ENCODE results near the gene MYRIP.
"Not testable (repeated sequence)": the region's sequence is repeated elsewhere in the genome, so short reads cannot be mapped to it uniquely, and the experiment has no call there.

The MYRIP gene

DNA sequence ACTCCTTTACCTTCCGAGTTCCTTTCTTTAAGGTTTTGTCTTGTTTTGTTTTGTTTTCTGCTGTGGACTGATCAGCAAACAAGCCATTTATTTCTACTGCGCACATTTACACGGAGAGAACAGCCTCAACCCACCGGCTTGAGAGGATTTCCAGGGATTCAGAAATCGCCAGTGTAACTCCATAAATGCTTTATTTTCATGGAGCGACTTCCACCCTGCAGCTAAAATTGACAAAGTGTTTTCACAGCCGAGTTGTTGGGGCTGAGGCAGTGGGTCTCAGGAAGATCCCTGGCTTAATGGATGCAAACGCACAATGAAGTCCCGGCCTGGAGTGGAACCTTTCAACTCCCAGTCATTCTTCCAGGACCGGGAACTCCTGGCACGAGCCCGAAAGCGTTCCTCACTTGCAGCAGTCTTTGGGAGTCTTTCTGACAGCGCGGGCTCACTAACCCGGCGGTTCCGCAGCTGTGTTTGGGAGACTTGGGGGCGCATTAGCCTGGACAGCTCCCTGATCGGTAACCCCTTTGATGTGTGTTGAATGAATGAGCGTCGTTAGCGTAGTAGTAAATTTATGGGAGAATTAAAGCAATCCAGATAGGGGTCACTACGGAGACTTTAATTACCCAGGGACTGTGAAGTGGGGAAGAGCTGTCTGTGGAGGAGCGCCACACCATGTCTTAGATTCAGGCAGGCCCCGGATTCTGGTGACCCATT lies 785 bp upstream of the MYRIP start:
- DNase-seq: no peak

DNA sequence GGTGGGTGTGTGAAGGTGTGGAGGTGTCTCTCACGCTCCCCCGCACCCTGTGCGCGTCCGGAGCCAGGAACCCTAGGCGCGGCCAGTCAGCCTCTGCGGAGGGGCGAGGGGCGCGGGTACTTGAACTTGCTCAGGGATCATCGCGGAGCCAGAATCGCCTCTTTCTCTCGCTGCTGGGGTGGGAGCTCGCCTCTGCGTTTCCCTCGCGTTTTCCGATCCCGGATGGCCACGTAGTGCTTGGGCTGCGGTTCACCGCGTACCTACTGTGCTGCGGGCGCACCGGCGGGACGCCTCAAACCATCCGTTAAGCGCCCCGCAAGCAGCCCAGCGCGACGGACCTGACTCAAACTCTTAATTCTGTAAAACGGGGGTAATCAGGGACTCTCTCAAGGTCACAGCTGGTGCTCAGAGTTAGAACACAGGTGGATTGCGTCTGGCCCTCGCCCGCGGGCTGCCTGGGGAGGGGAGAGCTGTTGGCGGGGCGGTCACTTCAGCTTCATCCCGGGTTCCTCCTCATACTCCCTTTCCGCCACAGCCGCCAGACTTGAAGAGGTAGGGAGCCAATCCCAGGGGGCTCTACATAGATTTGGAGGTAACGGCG lies 686 bp downstream of the MYRIP start:
- no peak for DNase-seq

DNA sequence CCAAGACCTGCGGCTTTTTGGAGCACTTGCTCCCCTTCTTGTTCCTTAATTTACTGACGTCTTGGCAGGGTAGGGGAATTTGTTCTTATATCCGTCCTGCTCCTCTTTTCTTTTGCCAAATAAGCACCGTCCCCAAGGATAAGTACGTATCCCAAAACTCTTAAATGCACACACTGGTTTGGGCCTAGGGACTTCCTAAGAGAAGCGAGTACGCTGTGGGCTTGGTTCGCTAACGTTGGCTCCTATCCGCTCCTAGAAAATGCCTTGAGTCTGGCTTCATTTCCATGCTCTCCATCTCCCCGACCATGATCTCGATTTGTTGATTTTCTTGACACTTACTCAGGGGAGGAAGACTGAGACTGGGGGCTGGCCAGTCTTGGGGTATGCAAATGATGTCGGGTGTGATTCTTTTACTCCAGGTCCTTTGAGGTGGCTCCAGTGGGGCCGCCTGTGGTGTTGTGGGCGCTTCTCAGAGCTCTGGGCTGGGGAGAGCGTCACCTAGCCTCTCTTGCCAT lies 1.3 kb downstream of the MYRIP start:
- DNase-seq: no peak

DNA sequence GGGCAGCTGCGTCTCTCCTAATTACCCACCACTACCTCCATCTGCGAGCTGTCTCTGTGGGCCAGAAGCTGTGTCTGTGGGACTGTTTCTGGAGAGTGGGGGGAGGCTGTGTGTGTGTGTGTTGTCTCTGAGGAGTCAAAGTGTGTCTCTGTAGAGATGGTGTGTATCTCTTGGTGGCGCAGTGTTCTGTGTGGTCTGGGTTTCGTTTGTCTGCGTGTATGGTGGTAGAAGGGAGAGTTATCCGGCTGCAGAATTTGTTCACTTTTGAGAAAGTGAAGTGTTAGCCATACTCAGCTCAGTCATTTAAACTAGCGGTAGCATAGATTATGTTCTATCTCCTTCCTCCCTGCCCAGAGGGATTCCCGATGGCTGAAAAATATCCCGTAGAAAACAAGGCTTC lies 2.2 kb downstream of the MYRIP start:
- DNase-seq: no peak

DNA sequence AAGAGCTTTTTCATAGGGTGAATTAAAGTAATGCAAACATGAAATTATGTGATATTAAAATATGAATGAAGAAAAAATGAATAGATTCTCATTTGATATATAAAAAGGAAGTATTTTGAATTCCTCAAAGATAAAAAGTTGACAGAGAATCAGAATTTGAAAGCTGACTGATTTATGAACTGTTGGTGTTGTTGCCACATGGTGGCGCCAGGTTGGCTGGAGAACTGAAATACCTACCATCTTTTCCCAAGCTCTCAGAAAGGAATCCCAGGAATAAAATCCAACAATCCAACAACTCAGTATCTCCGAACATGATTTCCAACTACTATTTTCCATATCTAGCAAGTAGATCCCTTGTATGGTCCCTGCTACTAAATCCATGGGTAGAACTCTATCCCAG lies 3.1 kb downstream of the MYRIP start:
- DNase-seq: no peak

DNA sequence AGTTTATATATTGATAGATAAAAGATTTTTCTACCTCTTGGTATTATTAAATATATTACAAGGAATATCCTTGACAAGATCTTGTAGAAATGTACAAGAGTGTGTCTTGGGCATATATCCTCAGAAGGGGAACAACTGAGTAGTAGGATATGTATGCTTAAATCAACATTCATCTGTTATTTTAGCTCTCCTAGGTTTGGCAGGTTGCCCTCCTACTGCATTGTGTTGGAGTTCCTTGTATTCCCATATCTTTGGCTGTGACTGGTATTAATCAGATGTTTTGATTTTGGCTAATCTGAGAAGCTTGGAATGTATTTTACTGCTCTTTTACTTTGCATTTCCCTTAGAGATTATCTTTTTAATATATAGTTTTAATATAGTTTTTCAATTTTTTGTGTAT lies 4.6 kb downstream of the MYRIP start:
- no peak for DNase-seq

DNA sequence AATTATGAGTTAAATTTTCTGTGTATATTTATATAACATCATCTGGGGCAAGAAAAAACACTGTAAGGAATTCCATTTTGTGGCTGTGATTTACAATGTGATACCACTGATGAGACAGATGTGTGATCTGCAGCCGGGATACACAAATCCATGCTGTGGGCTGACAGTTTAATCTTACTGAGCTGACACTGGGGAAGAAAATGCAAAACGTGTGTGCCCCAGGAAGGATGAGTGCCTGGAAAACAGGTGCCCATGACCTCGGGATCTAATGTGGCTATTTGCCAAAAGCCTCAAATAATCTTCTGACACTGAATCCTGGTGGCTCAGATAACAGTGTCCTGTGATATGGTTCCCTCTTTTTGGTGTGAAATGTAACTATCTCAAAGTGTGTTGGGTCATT lies 10.5 kb downstream of the MYRIP start:
- no peak for DNase-seq

DNA sequence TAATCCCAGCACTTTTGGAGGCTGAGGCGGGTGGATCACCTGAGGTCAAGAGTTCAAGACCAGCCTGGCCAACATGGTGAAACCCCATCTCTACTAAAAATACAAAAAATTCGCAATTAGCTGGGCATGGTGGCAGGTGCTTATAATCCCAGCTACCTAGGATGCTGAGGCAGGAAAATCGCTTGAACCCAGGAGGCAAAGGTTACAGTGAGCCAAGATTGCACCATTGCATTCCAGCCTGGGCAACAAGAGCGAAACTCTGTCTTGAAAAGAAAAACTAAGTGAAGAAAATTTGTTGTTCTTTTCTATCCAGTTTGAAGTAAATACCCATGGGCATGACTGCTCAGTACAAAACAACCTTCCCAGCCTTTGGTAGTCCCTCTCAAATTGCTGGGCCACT lies 24.4 kb downstream of the MYRIP start:
- not testable (repeated sequence) for DNase-seq

DNA sequence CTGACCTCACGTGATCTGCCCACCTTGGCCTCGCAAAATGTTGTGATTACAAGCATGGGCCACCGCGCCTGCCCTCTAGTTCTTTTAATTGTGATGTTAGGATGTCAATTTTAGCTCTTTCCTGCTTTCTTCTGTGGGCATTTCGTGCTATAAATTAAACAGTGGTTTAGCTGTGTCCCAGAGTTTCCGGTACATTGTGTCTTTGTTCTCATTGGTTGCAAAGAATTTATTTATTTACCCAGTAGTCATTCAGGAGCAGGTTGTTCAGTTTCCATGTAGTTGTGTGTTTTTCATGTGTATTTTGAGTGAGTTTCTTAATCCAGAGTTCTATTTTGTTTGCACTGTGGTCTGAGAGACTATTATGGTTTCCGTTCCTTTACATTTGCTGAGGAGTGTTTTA lies 30.1 kb downstream of the MYRIP start:
- DNase-seq: no peak

DNA sequence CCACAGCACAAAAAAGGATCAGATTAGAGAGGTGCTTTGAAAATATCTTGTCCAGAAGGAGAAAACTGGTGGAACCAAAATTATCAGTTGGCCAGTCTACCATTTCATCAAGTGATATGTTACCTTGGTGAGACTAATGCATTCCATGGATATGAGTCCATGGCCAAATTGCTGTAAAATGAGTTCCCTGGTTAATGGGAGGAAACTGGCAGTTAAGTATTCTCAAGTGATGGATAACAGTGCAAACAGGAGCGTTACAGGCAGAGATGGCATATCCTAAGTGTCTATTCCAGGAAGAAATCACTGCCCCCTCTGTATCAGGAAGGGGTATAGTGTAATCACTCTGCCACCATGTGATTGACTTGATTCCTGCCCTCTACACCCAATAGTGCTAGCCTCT lies 34.0 kb downstream of the MYRIP start:
- DNase-seq: no peak

DNA sequence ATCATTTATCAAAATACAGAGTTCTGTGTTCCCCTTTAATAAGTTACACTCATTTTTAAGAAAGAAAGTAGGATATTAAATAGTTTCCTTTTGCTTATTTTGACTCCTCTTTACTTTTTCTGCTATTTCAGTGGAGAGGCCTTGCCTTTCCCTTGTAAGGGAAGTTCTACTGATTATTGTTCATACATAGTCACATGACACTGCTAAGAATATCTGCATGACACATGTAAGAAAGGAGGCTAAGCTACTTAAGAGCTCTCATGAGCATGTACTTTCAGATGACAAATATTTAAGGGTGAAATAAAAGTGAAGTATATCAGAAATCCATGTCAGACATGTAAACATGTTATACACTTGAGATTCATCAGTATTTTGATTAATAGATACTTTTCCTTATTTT lies 39.0 kb downstream of the MYRIP start:
- DNase-seq: no peak

DNA sequence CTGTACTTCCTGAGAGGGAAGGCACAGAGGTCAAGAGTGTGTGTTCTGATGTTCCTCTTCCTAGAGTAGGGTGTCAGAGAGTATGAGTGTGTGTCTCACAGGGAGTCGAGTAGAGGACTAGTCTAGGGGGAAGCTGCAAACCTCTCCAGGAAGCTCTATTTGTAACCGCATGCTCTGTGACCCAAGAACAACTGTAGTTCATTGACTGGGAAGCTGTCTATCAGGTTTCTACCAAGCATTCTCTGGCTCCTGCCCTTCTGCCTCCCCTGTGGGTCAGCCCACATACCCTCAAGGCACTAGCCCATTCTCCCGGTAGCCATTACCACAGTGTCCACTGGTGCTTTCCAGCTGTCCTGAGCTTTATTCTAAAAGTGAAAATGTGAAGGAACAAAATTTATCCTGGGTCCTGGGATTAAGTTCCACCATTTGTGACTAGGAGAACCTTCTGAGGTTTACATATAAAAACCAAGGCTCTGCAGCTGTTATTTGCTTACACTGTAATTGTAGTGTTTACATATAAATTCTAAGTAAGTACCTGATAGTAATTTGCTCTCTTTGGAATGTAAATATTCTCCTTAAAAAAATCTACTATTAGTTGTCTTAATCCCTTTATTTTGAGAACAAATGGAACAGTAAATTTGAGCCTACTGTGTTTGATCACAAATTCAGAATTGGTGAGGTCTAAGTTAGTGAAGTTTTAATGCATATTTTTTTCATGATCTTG lies 40.7 kb downstream of the MYRIP start:
- DNase-seq: no peak

DNA sequence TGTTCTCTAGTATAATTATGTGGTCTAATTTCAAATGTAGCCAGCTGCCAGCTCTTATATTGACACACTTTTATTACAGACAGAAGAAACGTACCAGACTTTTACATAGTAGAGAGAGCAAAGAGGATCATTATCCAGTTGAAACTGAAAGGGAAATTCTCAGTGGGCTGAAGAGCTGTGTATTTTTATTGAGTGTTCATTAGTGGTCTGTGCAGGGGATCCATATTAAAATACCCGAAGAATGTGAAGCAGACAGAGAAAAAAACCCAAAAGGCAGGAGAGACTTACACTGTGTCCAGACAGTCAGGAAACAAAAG lies 41.3 kb downstream of the MYRIP start:
- peak; percentile 58 for DNase-seq

DNA sequence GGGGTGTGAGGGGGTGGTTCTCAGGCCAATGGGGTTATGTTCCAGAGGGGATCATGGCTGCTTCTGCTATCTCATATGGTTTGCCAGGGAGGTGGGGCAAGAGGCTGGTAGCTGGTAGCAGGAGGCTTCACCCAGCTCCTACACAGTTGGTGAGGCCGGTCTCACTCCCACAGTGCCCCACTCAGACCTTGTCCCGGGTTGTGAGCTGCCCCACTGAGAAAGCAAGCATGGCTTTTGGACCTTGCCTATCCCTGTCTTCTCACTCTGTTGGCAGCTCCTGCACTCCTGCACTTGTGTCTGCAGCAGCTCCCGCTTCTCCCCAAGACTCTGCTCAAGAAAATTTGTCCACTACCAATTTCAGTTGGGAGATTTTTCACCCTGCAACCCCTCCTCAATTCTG lies 46.1 kb downstream of the MYRIP start:
- no peak for DNase-seq

DNA sequence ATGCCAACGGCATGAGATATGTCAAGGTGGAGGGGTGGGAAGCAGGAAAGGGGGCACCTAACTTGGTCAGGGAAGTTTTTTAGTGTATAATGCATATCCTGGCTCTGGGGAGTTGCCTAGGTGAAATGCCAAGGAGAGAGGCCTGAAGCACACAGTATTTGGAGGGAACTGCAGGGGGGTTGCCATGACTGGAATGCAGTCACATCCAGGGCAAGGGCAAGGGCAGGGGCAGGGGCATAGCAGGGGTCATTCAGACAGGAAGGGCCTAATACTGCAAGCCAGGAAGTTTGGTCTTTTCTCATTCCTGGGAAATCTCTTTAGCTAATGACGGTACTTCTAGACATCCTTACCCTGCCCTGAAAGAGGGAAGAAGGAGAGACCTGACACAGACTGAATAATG lies 60.5 kb downstream of the MYRIP start:
- DNase-seq: no peak

DNA sequence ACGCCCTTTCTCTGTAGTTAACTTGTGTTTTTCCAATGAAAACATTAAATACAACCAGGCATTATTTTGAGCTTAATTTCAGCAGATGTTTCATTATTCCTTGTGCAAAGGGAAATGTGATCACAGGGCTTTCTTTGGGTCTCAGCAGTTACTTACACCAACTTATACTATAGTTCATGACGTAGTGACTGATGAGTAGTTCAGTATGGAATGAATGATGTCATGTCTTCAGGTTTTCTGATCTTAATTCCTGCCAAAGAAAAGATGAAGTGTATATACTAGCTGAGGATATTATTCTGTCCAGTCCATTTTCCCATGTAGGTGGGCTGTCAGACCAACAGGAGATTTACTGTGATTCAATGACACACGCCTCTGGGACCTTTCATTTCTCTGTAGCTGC lies 61.3 kb downstream of the MYRIP start:
- DNase-seq: no peak

DNA sequence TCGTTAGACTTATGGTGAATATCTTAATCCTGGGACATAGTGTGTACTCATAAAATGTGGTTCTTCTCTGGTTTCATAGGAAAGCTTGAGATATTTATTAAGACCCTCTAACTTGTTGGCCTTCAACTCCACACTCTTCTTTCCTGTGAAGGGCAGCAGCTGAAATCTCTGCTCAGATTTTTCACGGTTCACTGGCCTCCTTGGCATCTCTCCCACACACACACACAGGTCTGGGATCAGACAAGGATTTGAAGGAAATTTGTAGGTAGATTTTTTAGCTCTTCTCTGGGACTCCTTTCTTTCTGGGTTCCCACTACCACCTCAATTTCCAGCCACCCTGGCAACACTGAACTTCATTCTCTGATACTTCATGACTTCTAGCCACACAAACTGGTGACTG lies 70.2 kb downstream of the MYRIP start:
- no peak for DNase-seq

DNA sequence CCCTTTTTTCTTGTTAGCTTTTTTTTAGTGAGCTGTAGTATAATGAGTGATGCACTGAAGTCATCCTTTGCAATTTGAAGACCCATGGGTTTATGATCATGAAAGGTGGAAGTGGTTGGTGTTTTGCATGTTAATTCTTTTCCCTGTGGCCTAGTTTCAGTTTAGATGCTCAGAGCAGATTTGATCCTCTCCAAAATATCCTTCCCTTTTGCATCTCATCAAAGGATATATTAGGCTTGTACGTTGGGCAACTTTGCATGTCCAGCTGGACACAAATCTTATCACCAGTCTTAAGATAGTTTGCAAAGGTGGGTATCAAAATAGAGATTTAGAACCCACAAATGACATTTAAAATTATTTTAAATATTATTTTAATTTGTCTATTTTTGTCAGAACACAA lies 72.7 kb downstream of the MYRIP start:
- no peak for DNase-seq

DNA sequence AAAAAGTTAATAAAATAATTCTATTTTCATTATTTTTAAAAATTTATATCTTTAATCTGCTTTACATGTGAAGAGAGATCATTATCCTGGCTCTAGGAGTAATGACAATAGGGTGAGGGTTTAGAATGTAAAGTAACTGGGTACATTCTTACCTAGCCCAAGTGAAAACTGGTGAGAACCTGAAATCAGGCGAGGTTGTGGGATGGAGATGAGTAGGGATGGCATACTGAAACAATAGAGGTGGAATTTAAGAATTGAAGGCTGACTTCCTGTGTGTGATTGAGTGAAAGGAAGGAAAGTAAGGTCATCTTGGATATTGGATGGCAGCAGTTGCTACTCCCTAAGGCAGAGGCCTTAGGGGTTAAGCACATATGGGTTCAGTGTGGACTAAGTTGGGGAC lies 82.7 kb downstream of the MYRIP start:
- no peak for DNase-seq

DNA sequence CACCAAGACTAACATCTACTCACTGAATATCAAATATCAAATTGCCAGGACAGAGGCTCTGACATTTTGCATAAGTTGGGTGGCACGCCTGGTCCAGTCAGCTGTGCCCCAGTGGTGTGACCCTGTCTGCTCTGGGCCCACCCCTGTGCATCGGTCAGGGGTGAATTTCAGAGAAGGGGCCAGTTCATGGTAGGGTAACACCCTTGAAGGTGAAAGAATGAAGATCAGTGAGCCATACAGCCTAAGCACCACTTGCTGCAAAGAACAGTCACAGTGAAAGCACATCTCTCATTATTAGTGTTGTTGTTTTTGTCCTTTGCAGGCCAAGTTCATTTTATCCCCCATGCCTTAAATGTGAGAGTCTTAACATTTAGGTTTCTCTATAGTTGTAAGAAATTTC lies 86.8 kb downstream of the MYRIP start:
- no peak for DNase-seq

DNA sequence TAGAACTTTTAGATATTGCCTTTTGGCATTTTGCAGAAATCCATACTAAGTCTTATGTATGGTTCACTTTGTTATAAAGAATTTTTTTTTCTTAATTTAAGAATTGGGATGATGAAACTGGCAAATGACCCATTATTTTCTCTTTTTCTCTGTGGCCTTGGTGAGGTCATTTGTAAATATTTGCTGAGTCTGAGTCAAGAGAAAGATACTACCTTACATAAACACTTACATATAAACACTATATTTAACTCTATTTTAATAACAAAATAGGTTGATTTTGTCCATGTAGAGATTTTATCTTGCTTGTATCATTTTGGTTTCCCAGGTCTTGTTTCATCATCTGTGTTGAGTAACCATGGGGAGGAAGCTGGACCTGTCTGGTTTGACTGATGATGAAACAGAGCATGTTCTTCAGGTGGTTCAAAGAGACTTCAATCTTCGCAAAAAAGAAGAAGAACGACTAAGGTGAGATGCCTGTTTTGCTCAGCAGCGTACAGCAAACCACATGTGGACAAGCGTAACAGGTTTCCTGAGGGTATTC lies 91.1 kb downstream of the MYRIP start:
- no peak for DNase-seq

DNA sequence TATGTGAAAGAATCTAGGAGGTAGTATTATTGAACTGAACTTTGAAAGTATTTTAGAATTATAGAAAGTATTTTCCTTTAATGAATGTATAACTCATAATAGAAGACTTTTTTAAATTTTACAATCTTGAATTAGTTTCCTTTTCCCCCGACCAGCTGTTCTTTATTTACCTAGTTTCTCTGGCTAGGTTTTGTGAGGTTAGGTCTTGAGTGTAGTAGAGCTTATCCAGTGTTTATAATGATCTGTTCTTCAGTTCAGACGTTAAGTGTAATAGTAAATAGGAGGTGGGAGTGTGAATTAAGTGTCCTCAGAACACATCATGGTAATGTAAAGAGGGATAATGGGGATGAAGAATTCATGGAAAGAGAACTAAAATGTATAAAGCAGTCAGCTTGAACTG lies 93.8 kb downstream of the MYRIP start:
- no peak for DNase-seq

DNA sequence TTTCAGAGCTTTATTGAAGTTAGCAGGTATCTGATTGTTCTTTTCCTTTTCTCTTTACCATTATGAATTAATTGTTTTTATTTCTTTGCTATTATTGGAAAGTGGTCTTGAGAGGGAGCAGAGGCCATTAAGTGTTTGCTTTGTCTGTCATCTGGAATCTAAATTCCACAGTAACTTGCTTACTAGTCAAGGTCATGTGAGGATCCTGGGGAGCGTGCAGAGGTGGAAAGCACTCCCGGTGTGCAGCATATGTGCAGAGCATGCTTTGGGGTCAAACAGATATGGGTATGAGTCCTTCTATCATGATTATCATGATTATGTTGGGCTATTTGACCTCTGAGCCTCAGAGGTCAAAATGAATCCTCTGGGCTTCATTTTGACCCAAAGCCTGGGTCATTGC lies 96.4 kb downstream of the MYRIP start:
- DNase-seq: no peak

DNA sequence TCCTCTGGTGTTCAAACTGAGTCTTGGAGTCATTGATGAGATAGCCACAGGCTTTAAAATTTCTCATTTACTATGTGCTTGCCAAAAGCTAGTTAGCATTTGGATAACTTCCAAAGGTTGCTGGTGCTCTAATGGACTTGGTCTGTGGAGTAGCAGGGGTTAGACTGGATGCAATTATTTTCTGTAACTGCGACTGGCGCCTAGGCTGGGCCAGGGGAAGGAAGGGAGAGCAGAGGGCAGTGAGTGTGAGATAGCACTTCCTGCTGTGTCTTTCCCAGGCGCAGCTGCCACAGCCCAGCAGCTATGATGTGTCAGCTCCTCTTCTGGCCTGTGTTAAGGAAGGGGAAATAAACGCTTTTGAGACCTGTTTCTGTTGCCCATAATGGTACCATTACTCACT lies 98.6 kb downstream of the MYRIP start:
- peak; percentile 66 for DNase-seq

Measured in NCI-H1105 (cell line).